Kidney glomerular epithelial cell (primary cell): ENCODE measurements around the gene POLDIP2.

ENCODE experiments used
- DNase-seq: peaks from one replicate; lab custom pipeline; 2025; lab: John Stamatoyannopoulos, UW

Gene POLDIP2, protein sequence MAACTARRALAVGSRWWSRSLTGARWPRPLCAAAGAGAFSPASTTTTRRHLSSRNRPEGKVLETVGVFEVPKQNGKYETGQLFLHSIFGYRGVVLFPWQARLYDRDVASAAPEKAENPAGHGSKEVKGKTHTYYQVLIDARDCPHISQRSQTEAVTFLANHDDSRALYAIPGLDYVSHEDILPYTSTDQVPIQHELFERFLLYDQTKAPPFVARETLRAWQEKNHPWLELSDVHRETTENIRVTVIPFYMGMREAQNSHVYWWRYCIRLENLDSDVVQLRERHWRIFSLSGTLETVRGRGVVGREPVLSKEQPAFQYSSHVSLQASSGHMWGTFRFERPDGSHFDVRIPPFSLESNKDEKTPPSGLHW

DNA sequence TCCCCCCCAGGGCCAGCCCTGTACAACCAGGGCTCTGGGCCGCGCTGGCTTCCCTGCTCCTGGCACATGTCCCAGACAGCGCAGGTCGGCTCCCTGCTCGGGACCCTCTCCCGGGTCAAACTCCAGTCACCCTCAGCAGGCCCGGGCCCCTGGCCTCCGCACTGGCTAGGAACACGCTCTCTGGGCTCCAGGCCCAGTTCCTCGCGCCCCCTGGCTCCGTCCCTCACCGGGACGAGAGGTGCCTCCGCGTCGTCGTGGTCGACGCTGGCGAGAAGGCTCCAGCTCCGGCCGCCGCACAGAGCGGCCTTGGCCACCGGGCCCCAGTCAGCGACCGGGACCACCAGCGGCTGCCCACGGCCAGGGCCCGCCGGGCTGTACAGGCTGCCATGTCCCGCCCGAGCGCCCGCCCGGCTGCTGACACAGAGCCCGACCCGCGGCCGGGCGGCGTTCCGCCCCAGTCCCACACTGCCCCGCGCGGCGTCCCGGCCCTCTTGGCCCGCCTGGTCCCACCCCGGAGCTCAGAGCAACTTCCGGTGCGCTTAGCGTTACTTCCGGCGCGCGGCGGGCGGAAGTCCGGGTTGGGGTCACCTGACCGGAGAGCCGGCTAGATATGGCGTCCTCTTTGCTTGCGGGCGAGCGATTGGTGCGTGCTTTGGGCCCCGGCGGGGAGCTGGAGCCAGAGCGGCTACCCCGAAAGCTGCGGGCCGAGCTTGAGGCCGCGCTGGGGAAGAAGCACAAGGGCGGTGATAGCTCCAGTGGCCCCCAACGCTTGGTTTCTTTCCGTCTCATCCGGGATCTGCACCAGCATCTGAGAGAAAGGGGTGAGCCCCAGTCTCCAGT lies at the start of gene POLDIP2:
POLDIP2 (minus strand) TSS at position 467 of the 840 bp plus-strand sequence; CDS start at position 388, 79 bp downstream.
- peak; percentile 80 for DNase-seq

DNA sequence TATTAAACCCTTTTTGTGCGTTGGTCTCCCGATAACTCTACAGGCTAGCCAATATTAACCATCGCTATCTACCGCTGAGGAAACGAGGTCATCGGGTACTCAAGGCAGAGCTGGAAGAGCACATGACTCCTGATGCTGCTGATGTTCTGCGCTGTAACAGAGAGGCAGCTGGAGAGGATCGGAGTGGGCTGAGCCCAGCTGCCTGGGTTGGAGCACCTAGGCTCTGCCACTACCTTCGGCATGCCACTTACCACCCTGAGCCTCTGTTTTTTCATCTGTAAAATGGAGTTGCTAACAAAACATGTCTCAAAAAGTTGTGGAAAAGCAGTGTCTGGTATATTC lies 49.1 kb upstream of the POLDIP2 start:
- no peak for DNase-seq

DNA sequence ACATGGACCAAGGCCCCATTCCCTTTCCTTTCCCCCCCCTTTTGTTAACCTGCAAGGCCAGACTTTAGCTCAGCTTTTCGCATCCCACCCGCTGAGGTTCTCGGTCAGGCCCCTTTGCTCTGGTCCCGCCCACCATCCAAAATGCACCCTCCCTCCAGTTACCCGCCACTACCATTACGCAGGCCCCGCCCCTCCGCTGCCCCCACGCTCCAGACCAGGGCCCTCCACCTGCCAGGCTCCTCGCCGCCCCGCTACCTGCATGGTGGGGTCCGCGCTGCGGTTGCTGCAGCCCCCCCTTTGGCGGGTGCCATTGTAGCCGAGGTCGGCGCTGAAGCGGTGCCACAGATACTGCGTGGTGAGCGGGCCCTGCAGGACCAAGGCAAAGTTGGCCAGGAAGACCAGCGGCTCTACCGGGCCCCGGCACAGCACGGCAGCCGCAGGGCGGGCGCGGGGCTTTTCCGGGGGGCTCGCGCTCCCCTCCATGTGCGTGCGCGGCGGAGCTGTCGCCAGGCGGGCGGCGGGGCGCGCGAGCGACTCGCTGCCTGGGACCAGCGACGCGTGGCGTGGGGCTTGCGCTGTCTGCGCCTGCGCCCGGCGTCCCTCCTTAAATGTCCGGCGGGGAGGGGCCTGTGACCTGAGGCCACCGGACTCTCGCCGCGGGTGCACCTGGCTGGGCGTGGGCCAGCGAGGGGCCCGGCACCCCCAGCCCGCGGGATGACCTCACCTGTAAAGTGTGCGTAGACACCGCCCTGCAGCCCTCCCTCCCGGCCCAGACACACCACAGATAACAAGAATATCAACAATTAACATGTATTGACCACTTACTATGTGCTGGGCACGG lies 48.5 kb upstream of the POLDIP2 start, which contains the start of gene SLC46A1:
SLC46A1 (minus strand) TSS at position 581 of the 841 bp plus-strand sequence; CDS start at position 483, 98 bp downstream.
- DNase-seq: no peak

DNA sequence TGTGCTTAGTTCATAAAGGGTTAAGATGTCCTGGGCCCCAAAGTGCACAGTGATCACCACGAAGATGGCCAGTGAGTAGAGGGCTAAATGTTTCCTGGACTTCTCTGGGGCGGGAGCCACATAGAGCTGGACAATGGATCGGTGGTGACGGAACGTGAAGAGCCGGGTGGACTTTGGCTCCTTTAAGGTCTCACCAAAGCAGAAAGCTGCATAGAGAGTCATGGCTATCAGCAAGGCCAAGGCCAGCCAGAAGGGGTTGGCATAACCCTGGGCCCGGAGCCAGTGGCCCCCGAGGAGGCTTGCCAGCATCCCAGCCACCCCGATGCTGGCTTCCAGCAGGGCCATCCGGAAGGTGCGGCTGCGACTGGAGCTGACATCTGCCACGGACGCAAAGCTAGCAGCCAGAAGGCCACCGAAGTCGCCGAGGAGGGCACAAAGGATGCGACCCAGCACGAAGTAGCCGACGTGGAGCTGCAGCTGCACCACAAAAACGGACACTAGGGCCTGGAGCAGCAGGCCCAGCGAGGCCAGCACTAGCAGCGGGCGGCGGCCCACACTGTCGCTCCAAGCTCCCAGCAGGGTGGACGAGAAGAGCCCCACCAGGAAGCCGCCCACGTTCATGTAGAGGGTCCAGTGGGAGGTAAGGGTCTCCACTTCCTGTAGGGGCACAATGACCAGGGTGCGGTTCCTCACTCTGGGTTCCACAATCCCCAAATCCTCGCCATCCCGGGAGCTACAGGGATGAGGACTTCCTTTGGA lies 47.7 kb upstream of the POLDIP2 start:
- DNase-seq: no peak

DNA sequence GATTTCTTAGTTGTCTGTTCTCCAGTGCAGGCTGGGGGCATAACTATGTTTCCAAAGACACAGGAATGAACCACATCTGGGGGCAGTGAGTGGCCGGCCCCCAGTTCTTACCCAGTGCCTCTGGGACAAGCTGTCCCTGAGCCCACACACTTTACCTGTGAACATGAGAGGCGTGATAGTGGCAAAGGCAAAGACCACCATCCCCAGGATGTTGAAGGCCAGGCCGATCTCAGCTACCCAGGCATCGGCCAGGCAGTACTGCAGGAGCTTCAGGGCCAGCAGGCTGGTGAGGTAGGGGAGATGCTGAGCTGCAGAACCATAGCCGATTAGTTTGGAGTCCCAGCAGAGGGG lies 47.1 kb upstream of the POLDIP2 start:
- no peak for DNase-seq

DNA sequence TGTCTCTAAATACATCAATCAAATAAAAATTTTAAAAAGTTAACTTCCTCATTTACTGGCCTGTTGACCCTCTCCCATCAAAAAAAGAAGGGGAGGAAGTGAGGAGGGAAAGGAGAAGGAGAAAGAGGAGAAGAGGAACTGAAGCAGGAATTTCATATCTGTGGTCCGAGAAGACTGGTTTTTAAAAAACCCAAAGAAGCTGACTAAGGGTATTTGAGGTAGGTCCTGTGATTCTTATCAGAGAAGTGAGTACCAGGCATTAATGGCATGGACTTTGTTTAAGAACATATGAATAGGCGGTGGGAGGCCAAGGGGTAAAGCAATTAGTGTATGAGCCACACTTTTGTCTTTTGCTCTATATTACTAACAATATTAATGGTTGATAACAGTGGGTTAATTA lies 46.7 kb upstream of the POLDIP2 start:
- no peak for DNase-seq

DNA sequence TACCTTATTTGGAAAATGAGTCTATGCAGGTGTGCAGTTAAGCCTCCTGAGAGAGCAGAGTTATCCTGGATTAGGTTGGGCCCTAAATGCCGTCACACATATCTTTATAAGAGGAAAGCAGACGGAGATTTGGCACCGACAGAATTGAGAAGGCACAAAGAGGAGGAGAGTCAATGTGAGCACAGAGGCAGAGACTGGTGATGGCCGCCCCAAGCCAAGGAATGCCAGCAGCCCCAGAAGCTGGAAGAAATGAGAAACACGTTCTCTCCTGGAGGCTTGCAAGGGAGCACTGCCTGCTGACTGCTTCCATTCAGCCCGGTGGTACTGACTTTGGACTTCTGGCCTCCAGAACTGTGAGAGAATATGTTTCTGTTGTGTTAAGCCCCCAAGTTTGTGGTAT lies 45.5 kb upstream of the POLDIP2 start:
- DNase-seq: no peak

DNA sequence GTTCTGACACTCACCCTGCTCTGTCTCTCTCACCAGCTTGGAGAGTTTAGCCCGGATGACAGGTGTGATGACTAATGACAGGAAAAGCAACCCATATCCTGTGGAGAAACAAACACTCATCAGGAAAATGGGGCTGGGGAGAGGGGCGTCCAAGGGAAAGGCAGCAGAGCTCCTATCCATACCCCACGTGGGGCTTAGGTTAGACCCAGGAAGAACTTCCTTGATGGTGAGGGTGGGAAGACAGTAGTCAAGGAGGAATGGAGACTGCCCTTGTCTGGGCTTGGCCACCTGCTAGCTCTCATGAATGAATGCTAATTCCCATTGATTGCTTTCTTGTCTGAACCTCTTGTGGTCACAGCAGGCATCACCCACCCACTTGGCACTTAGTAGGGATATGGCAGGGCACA lies 44.9 kb upstream of the POLDIP2 start:
- DNase-seq: no peak

DNA sequence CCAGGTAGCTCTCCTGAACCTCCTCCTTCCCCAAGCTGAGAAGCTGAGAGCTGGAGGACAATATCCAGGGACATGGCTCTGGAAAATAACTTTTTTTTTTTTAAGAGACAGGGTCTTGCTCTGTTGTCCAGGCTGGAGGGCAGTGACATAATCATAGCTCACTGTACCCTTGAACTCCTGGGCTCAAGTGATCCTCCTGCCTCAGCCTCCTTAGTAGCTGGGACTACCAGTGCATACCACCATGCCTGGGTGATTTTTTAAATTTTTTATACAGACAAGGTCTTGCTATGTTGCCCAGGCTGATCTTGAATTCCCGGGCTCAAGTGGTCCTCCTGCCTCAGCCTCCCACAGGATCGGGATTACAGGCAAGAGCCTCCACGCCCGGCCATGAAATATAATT lies 42.5 kb upstream of the POLDIP2 start:
- no peak for DNase-seq

DNA sequence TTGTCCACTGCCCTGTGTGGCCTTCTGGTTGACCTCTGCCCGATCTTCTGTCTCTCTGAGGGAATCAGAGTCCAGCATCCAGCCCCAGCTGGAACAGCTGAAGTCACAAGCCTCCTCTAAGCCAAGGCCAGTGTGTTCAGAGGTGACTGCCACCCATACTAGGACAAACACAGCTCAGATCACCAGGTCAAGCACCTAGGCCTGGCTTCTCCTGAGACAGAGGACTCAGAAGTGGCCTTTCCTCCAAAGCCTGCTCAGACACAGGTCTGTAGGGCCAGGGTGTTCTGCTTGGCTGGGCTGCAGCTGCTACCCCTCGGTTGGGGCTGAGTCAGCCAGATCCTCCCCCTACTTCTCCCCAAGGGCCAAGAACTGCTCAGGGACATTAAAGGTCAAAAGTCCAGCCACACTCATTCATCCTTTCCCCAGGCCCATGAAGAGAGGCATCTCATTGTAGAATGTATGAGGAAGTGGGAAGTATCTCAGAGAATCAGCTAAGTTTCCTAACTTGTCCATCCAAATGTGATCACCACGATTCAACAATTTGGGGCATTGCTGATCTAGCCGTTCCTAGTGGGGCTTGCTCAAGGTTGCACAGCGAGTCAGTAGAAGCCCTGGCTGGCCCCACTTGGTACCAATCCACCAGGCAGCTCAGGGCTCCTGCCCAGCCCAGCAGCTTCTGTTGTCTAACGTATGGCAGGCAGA lies 41.1 kb upstream of the POLDIP2 start:
- DNase-seq: peak; percentile 66

DNA sequence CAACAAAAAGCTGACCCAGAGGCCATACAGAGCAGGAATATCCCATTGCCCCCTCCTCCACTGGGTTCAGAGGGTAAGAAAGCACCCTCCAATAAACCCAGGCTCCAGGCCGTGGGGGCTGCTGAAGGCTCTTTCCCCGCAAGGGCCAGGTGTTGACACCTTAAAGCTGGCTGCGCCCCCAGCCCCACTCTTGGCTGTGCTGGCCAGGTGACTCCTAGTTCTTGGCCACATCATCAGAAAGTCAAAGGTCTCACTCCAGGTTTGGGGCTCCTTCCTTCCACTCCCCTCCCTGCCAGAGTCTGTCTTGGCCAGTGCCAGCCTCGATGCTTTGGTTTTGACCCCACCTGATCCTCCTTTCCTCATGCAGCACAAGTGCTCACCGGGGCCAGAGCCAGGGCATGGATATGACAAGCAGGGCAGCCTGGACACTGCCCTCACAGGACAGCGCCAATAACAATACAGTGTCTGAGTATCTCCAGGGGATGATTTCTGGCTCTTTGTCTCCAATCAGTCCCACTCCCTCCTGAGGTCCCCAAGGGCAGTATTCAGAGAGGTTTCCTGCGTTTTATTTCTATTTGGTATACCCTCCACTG lies 40.5 kb upstream of the POLDIP2 start:
- no peak for DNase-seq

DNA sequence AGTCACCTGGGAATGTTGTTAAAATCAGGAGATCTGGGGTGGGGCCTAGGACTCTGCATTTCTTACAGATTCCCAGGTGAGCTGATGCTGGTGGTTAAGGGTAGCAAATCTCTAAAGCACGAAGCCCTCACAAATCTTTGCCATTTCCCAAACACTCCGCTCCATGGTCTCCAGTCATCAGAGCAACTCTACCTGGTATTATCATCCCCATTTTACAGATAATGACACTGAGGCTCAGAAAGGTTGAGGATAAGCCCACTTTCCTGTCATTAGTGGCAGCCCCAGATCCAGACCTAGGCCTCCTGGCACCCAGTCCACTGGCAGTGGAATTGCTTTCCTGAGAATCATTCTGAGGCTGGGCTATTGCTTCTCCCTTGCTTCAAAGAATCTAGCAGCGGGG lies 39.9 kb upstream of the POLDIP2 start:
- DNase-seq: no peak

DNA sequence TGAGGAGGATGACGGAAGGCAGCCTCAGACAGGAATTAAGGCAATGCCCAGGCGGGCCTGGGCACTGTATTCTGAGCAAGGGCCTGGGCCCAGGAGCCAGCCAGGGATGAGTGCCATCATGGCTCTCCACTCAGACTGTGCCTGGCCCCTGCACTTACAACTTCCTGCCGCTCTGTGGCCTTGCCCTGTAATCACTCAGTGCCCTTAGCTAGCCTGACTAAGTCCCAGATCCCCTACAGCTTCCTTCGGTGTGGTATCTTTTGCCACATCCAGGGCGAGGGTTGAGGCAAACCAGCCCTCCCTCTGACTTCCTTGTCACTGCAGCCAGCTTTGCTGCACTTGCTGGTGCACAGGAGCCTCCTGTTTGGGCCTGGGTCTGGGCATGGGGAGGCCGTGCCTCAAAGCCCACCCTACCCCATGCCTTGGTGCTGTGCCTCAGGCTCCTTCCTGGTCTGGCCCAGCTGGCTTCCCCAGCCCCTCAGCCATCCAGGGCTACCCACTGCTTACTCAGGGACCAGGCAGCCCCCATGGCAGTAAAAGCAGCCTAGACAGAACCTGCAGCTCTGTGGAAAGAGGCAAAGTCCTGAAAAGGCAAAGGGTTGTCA lies 39.4 kb upstream of the POLDIP2 start:
- no peak for DNase-seq

DNA sequence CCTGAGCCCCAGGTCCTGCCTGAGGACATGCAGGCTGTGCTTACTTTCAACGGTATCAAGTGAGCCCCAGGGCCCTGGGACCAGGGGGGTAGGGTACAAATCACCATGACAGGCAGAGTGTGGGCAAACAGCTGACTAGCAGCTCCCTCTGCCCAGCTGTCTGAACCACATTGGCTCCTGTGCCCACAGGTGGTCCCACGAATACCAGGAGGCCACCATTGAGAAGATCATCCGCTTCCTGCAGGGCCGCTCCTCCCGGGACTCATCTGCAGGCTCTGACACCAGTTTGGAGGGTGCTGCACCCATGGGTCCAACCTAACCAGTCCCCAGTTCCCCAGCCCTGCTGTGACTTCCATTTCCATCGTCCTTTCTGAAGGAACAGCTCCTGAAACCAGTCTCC lies 38.6 kb upstream of the POLDIP2 start:
- DNase-seq: no peak

DNA sequence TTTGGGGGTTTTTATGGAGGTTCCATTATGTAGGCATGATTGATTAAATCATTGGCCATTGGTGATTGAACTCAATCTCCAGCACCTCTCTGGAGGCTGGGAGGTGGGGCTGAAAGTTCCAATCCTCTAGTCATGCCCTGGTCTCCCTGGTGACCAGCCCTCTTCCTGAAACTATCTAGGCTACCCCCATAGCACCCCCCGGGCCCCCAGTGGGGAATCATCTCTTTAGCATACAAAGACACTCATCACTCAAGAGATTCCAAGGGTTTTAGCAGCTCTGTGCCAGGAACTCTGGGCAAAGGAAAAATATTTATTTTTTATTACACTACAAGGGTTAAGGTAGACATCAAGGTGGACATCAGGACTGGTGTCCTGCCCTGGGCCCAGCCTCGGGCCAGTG lies 38.1 kb upstream of the POLDIP2 start:
- DNase-seq: no peak

DNA sequence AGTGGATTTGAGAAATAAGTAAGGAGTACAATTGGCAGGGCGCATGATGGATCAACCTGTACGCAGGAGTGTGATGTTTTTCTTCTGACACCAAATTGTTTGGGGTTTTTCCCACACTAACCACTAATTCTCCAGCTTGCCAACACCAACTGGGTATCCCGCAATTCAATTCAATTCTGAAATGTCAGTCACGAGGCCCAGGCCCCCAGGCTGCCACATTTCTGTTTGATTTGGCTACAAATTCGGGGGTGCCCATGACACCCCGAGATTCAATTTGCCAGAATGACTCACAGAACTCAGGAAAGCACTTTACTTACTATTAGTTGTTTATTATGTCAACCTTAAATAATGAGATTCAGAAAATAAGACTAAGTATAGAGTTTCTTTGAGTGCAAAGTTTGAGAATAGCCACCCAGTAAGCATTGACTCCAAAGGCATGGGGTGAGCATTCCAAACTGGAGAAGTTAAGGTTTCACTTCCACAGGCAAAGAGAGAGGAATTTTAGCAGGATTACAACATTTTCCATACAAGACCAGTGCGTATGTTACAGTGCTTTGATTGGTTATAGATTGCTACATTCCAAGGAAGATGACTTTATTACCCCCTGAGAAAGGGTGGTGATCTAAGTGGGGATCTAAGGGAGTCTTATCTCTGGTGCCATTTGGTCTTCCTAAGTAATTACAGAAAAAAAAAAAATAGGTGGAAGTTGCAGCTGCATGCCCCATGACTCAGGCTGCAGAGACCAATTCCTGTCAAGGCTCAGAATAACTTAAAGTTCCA lies 37.2 kb upstream of the POLDIP2 start:
- DNase-seq: no peak

DNA sequence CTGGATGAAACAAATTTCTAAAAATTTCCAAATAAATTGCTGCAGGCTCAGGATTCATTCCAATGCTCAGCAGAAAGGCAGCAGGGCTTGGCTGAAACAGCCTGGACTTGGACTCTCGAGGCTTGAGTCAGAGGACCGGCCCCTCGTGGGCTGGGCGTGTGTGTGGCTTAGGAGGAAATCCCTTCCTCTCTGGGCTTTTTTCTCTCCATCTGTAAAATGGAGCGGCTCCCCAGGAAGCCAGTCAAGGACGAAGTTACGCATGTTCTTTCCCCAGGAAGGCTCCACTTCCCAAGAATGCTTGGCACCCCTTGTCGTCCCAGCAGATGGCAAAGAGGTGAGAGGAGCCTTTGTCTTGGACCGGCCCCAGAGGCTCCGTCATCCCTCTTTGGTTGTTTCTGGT lies 35.2 kb upstream of the POLDIP2 start:
- DNase-seq: no peak

DNA sequence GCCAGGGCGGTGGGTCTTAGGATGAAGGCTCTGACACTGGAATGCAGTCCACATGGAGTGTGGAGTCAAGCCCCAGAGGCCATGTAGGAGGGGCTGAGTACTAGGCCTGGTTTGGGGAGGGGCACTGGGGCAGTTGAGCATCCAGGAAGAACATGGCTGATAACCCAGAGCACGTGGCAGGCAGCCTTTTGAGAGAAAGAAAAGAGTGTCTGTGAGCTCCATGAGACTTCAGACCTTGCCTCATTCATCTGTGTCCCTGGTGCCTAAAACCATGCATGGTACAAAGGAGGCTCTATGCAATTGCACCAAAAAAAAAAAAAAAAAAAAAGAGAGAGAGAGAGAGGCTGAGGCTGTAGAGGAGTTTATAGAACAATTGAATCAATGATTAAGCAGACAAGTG lies 34.1 kb upstream of the POLDIP2 start:
- DNase-seq: no peak

DNA sequence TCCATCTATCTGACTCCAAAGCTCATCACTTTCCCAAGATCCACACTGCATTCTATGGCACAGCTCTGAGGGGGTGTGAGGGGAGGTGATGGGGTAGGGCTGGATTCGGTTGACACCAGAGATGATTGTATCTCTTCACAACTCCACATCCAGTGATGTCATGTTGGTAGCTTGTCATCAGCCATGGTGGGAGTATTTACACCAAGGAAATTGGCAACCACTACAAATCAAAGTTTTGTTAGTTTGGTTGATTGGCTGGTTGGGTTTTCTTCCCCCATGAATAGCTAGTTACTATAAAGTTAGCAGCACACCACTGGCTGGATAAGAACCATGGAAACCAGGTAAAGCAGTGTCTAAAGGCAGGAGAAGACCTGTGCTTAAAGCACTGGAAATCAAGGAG lies 33.7 kb upstream of the POLDIP2 start:
- no peak for DNase-seq

DNA sequence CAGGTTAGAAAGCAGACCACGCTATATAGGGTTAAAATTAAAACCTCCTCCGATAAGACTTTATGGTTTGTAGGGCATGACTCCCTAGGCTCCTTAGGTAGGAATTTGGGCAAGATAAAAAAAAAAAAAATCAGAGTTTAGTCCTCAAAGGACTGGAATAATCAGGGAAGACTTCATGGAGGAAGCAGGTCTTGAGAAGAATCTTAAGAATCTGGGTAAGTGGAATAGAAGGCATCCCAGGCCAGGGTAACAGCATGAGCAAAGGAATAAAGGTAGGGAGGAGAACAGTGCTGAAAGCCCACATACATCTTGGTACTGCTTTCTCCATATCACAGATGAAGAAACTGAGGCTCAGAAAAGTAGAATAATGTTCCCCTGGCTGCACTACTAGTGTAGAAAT lies 33.2 kb upstream of the POLDIP2 start:
- no peak for DNase-seq
